Upper lobe of left lung (tissue), 6 donors: ENCODE results near the gene RANBP6. TPM values are rescaled to one million over a fixed set of nuclear protein-coding genes. Genes with fewer than 3 reads are reported as not detected.
A peak's percentile ranks its signal among the peaks of the same experiment; 100 is the strongest.

Source experiments
- ATAC-seq, 2 donors: fragments of 200-7000 bp; cut with Tn5 transposase; one replicate each; pipeline ENCODE4 v1.9.1; 2022; ENCODE audit warnings: mild to moderate bottlenecking in 2 of 2, moderate library complexity in 2 of 2; ENCODE audit not compliant: low FRiP score in 2 of 2
- DNase-seq, 2 donors: peaks; one replicate each; pipeline ENCODE4 v3.0.0-alpha.2; 2019 to 2020
- H3K27ac ChIP-seq, 4 donors: fragments of 200-600 bp; sonication (generic); one replicate each; pipeline ENCODE4 v1.5.1; 2016 to 2019
- H3K27me3 ChIP-seq, 4 donors: fragments of 200-600 bp; sonication (generic); one replicate each; pipeline ENCODE4 v1.5.1; 2017 to 2019
- H3K36me3 ChIP-seq, 4 donors: fragments of 200-600 bp; sonication (generic); one replicate each; pipeline ENCODE4 v1.5.1; 2016 to 2019
- H3K4me1 ChIP-seq, 4 donors: fragments of 200-600 bp; sonication (generic); one replicate each; pipeline ENCODE4 v1.5.1; 2018 to 2019
- H3K4me3 ChIP-seq, 4 donors: fragments of 200-600 bp; sonication (generic); one replicate each; pipeline ENCODE4 v1.5.1; 2017 to 2019; ENCODE audit warnings: mild to moderate bottlenecking in 2 of 4, moderate library complexity in 1 of 4
- H3K9me3 ChIP-seq, 4 donors: fragments of 200-600 bp; sonication (generic); one replicate each; pipeline ENCODE4 v1.5.1; 2018 to 2019
- EP300 ChIP-seq, 4 donors: sonication (generic); formaldehyde crosslinking; IDR thresholded peaks; one replicate each; pipeline ENCODE4 v1.5.1; 2017; ENCODE audit warnings: antibody characterized with exemption in 4 of 4, control low read depth in 2 of 4
- POLR2A ChIP-seq, 4 donors: fragments of 450-650 bp; IDR thresholded peaks; one replicate each; pipeline ENCODE4 v1.5.1; 2016 to 2017; ENCODE audit warnings: antibody characterized with exemption in 4 of 4, mild to moderate bottlenecking in 2 of 4
- POLR2AphosphoS5 ChIP-seq, 2 donors: sonication (generic); formaldehyde crosslinking; IDR thresholded peaks; one replicate each; pipeline ENCODE4 v1.5.1; 2017; ENCODE audit warnings: antibody characterized with exemption in 2 of 2
- WGBS, 2 donors: methylation state at CpG; one replicate each; pipeline ENCODE4 v1.1.5; 2017 to 2018; 5-methylcytosine and 5-hydroxymethylcytosine counted together
- total RNA-seq, 6 donors: library from RNA; depleted of rRNA in 4 of 6; stranded (reverse); fragments of >200 nt in 4 of 6; gene quantifications; one replicate each; pipeline versions ENCODE4 v1.1.0 to v1.2.1, GENCODE V29; 2016 to 2021
- TF ChIP-seq, protein P1 (sequence below), 6 experiments: fragments of 450-650 bp in 4 of 6; fragments of 200-600 bp in 2 of 6; sonication (generic) in 2 of 6; IDR thresholded peaks; one replicate each; pipeline ENCODE4 v1.5.1; 2016 to 2019; ENCODE audit warnings: antibody characterized with exemption in 6 of 6
- donor health status: DM: no; HTN: no; CAD: no; lungs with moderate emphysema.
- donor health status: DM: no; HTN: yes; CAD: no; lungs with severe emphysema.

The RANBP6 gene
- total RNA-seq, 6 donors from 2014 or later = 6.4 to 19.8 (median 12.6) TPM

DNA sequence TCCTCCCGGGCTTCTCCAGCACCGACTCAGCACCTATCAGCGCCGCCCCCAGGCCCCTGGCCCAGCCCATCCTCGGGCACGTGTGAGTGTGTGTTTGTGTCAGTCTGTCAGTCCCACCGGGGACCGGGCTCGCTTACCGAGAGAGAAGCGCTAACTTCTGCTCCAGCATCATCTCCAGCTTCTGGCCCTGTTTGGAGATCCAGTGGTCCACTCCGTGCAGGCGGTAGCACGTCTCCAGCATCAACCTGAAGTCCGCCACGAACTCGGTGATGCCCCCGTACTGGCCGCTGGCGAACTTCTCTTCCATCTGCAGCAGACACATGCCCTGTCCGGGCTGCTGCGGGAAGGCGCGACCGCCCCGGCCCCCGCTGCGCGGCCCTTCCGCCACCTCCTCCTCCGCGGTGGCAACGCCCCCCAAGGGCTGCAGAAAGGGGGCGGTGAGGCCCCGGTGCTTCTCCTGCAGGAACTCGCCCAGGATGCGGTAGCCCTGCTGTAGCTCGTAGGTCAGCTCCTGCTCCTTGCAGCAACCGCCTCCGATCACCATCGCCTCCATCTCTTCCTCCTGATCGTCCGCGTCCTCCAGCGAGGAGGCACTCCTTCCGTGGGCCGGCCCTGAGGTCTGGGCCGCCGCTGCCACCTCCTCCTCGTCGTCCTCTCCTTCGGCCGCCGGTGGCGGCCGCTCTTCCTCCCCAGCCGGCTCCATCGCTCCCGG is 8.2 kb downstream of the RANBP6 start:
- WGBS, 2 donors = 0 to 1% methylated on average over 24 to 30 of the region's 59 CpGs
- H3K4me3 ChIP-seq = peak overlapping the region; percentile 86 to 96 (median 90)
- peaks cover 0 to 9% (median 3%) of the 10 kb centered on the region in 4 donors for H3K36me3 ChIP-seq
- peaks cover 16 to 50% (median 32%) of the 10 kb centered on the region in 4 donors for H3K4me1 ChIP-seq
- no peaks in the 10 kb centered on the region for H3K27me3 ChIP-seq
- peak overlapping the region; percentile 97 to 99 (median 98) for H3K27ac ChIP-seq
- no peaks in the 10 kb centered on the region for H3K9me3 ChIP-seq
- TF ChIP-seq EP300 (IDR thresholded peaks at IDR 0.05) (no peak), POLR2A (IDR thresholded peaks at IDR 0.05) (peak in 1 of 4 donors; percentile 16), POLR2AphosphoS5 (IDR thresholded peaks at IDR 0.05) (peak in 1 of 2 donors; percentile 51)
- TF ChIP-seq, protein P1, sequence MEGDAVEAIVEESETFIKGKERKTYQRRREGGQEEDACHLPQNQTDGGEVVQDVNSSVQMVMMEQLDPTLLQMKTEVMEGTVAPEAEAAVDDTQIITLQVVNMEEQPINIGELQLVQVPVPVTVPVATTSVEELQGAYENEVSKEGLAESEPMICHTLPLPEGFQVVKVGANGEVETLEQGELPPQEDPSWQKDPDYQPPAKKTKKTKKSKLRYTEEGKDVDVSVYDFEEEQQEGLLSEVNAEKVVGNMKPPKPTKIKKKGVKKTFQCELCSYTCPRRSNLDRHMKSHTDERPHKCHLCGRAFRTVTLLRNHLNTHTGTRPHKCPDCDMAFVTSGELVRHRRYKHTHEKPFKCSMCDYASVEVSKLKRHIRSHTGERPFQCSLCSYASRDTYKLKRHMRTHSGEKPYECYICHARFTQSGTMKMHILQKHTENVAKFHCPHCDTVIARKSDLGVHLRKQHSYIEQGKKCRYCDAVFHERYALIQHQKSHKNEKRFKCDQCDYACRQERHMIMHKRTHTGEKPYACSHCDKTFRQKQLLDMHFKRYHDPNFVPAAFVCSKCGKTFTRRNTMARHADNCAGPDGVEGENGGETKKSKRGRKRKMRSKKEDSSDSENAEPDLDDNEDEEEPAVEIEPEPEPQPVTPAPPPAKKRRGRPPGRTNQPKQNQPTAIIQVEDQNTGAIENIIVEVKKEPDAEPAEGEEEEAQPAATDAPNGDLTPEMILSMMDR (IDR thresholded peaks at IDR 0.05) = no peak
- ATAC-seq = peak; percentile 89 to 93
- DNase-seq = peak; percentile 96

DNA sequence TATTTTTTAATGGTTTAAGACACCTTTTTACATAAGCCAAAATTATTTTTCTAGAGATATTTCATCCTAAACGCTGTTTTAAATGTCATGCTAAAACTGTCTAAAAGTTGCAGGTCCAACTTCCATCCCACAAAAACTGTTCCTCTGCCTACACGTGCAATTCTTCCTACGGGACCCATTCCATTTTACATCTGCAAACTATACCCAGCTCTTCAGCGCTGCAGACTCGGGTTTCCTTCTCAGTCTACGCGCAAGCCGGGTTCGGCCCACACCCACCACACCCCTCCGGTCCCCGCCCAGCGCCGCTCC is 8.7 kb downstream of the RANBP6 start:
- ATAC-seq = no peak
- Histone ChIP-seq H3K27me3 (no peaks in the 10 kb centered on the region), H3K4me3 (peak overlapping the region; percentile 86 to 96 (median 90)), H3K9me3 (no peaks in the 10 kb centered on the region), H3K36me3 (peaks cover 0 to 9% (median 3%) of the 10 kb centered on the region in 4 donors), H3K27ac (peak overlapping the region; percentile 97 to 99 (median 98)), H3K4me1 (peaks cover 16 to 45% (median 33%) of the 10 kb centered on the region in 4 donors)
- DNase-seq = no peak
- TF ChIP-seq, protein P1 (IDR thresholded peaks at IDR 0.05) = no peak
- TF ChIP-seq POLR2AphosphoS5 (IDR thresholded peaks at IDR 0.05) (no peak), POLR2A (IDR thresholded peaks at IDR 0.05) (no peak), EP300 (IDR thresholded peaks at IDR 0.05) (no peak)
- WGBS, 2 donors = 0 to 1% methylated on average over 13 of the region's 13 CpGs

DNA sequence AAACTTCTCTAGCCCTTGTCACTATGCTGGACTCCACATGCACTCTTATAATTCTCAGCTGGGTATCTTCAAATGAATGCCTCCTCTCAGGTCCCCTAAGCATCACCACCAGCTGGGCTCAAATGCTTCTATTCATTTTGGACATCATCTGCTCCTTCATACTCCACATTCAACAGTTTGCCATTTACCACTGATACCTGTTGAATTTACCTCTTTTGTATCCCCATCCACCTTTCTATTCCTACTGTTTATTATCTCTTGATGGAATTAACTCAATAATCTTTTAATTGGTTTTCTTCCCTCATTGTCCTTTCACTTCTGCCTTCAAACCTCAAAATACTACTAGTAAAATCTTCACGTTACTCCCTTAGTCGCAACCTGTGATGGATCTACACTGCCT is 14.5 kb downstream of the RANBP6 start:
- WGBS, 2 donors = 97 to 98% methylated on average over 2 of the region's 2 CpGs
- peaks cover 3 to 29% (median 18%) of the 10 kb centered on the region in 4 donors for H3K4me1 ChIP-seq

DNA sequence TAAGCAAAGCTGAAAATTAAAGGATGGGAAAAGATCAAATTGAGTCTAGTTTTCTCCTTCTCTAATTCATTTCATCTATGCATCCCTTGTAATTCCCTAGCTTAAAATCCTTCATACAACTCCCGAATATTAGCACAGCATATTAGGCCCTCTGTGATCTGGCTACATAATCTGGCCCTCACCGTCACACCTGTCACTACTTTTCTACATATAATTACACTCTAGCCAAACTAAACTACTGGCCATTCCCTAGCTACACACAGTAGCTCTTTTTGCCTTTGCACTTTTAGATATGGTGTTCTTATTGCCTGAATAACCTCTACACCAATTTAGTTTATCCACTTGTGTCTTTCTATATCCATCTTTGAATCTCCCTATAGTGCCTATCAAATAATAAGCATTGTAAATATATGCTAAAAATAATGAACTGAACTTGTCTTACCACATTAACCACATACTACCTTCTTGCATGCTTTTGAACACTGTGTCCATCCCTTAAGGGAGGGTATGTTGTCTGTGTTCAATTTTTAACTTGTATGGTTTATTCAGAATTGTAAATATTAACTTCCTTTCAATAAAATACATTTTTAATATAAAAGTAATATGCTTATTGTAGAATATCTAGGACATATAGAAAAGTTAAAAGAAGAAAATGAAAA is 15.9 kb downstream of the RANBP6 start:
- H3K4me3 ChIP-seq = no peak overlapping the region
- no peaks in the 10 kb centered on the region for H3K27me3 ChIP-seq
- H3K4me1 ChIP-seq = peaks cover 2 to 15% (median 9%) of the 10 kb centered on the region in 4 donors
- no peaks in the 10 kb centered on the region for H3K36me3 ChIP-seq
- no peaks in the 10 kb centered on the region for H3K9me3 ChIP-seq
- 90 to 94% methylated on average over 2 of the region's 2 CpGs for WGBS, 2 donors
- no peak for DNase-seq
- H3K27ac ChIP-seq = no peak overlapping the region
- no peak for ATAC-seq
- TF ChIP-seq EP300 (IDR thresholded peaks at IDR 0.05) (no peak), POLR2AphosphoS5 (IDR thresholded peaks at IDR 0.05) (no peak), POLR2A (IDR thresholded peaks at IDR 0.05) (no peak)
- TF ChIP-seq, protein P1 (IDR thresholded peaks at IDR 0.05) = no peak

More for the DNA sequence above, 14.5 kb downstream of the RANBP6 start:
- Histone ChIP-seq H3K9me3 (no peaks in the 10 kb centered on the region), H3K27me3 (no peaks in the 10 kb centered on the region), H3K36me3 (peaks cover 0 to 9% (median 3%) of the 10 kb centered on the region in 4 donors), H3K27ac (no peak overlapping the region), H3K4me3 (no peak overlapping the region)
- DNase-seq (no peak), ATAC-seq (no peak)
- TF ChIP-seq, protein P1 (IDR thresholded peaks at IDR 0.05) = no peak
- TF ChIP-seq POLR2AphosphoS5 (IDR thresholded peaks at IDR 0.05) (no peak), EP300 (IDR thresholded peaks at IDR 0.05) (no peak), POLR2A (IDR thresholded peaks at IDR 0.05) (no peak)
